ENCODE results near the gene CMTR2. TPM values are rescaled to one million over a fixed set of nuclear protein-coding genes. Genes with fewer than 3 reads are reported as not detected.
"Not testable (repeated sequence)": the region's sequence is repeated elsewhere in the genome, so short reads cannot be mapped to it uniquely, and the experiment has no call there.

CMTR2 gene
- total RNA-seq (10 to 100 TPM; 11.2 to 12.6 (median 12.3) TPM), polyA plus RNA-seq (4.0 TPM)
- long read RNA-seq, donor 1, full-length matches to known transcripts, result 14 of 21 reads
- long read RNA-seq, donor 1, partial matches to known transcripts, result 0 of 21 reads
- long read RNA-seq, donor 1, other reads (novel, unspliced or antisense), result 7 of 21 reads
- long read RNA-seq, donor 2, full-length matches to known transcripts, result 10 of 13 reads
- long read RNA-seq, donor 2, partial matches to known transcripts, result 0 of 13 reads
- long read RNA-seq, donor 2, other reads (novel, unspliced or antisense), result 3 of 13 reads
- long read RNA-seq, donor 3, full-length matches to known transcripts, result 26 of 34 reads
- long read RNA-seq, donor 3, partial matches to known transcripts, result 3 of 34 reads
- long read RNA-seq, donor 3, other reads (novel, unspliced or antisense), result 5 of 34 reads
- long read RNA-seq, donor 4, full-length matches to known transcripts, result 5 of 7 reads
- long read RNA-seq, donor 4, partial matches to known transcripts, result 0 of 7 reads
- long read RNA-seq, donor 4, other reads (novel, unspliced or antisense), result 2 of 7 reads

- ATAC-seq, result peak; percentile 99 to 100
- under 1% methylated on average over 60 of the region's 60 CpGs for WGBS
Observed at GRCh38 chr16:71288890-71289731, at the start of gene CMTR2. TSS of gene CMTR2 (minus strand) at chr16:71289402. CDS start at chr16:71285920, 3,482 bp downstream.

GRCh38 chr16:71338632-71339031 lies 49.4 kb upstream of the CMTR2 start:
- no peaks in the 10 kb centered on the region for H3K9me3 ChIP-seq (ENCODE audit: control insufficient read depth, low read length)
- no peaks in the 10 kb centered on the region for H3K4me1 ChIP-seq (ENCODE audit: control insufficient read depth, insufficient read depth, low read length)
- WGBS, result 95% methylated on average over 1 of the region's 1 CpG
- DNase-seq (no peak), ATAC-seq (no peak)
- H3K27me3 ChIP-seq (ENCODE audit: control insufficient read depth, insufficient read depth), result no peaks in the 10 kb centered on the region
- intact Hi-C loops (cut with DNase I), result no loop called here
- no peak overlapping the region for H3K4me3 ChIP-seq (ENCODE audit: low read length)
- no peak overlapping the region for H3K27ac ChIP-seq (ENCODE audit: low read length)

More at GRCh38 chr16:71288890-71289731, at the start of gene CMTR2:
- peak; percentile 97 to 98 (median 98) for DNase-seq
- intact Hi-C loops (cut with DNase I), result no loop called here
- H3K4me1 ChIP-seq (ENCODE audit: control insufficient read depth, insufficient read depth, low read length), result no peaks in the 10 kb centered on the region
- no peaks in the 10 kb centered on the region for H3K27me3 ChIP-seq (ENCODE audit: control insufficient read depth, insufficient read depth)
- no peaks in the 10 kb centered on the region for H3K9me3 ChIP-seq (ENCODE audit: control insufficient read depth, low read length)
- H3K27ac ChIP-seq (ENCODE audit: low read length), result peak within 1 kb of the TSS; percentile 55
- H3K4me3 ChIP-seq (ENCODE audit: low read length), result peak within 1 kb of the TSS; percentile 70

GRCh38 chr16:71338193-71338592 lies 49.0 kb upstream of the CMTR2 start:
- intact Hi-C loops (cut with DNase I), result no loop called here
- 67% methylated on average over 2 of the region's 2 CpGs for WGBS
- Histone ChIP-seq H3K4me3 (ENCODE audit: low read length) (no peak overlapping the region), H3K27ac (ENCODE audit: low read length) (no peak overlapping the region), H3K27me3 (ENCODE audit: control insufficient read depth, insufficient read depth) (no peaks in the 10 kb centered on the region), H3K4me1 (ENCODE audit: control insufficient read depth, insufficient read depth, low read length) (no peaks in the 10 kb centered on the region), H3K9me3 (ENCODE audit: control insufficient read depth, low read length) (no peaks in the 10 kb centered on the region)
- no peak for ATAC-seq
- DNase-seq, result no peak

DNA sequence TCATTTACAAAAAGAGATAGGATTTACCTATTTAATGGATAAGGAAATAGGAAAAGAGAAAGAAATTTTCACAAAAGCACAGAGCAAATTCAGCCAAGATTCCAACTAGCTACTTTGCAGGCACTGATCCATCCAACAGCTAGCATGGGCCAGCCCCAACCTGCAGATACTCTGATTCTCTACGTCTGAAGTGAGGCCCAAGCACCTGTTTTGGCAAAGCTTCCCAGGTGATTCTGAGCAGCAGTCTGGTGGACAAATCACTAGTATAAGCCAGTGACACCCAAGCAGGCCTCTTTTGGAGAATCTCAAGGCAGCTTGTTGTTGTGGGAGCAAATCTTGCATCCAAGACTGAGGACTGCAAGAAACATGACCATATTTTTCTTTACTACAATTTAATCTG lies 48.4 kb upstream of the CMTR2 start:
- DNase-seq (no peak), ATAC-seq (no peak)
- Histone ChIP-seq H3K4me3 (ENCODE audit: low read length) (no peak overlapping the region), H3K4me1 (ENCODE audit: control insufficient read depth, insufficient read depth, low read length) (no peaks in the 10 kb centered on the region), H3K27me3 (ENCODE audit: control insufficient read depth, insufficient read depth) (no peaks in the 10 kb centered on the region), H3K9me3 (ENCODE audit: control insufficient read depth, low read length) (no peaks in the 10 kb centered on the region), H3K27ac (ENCODE audit: low read length) (no peak overlapping the region)
- intact Hi-C loops (cut with DNase I), result no loop called here
- 60% methylated on average over 1 of the region's 1 CpG for WGBS

GRCh38 chr16:71328151-71328550 lies 38.9 kb upstream of the CMTR2 start:
- H3K27ac ChIP-seq (ENCODE audit: low read length), result no peak overlapping the region
- ATAC-seq (no peak), DNase-seq (no peak)
- intact Hi-C loops (cut with DNase I), result no loop called here
- 85% methylated on average over 3 of the region's 3 CpGs for WGBS
- no peaks in the 10 kb centered on the region for H3K4me1 ChIP-seq (ENCODE audit: control insufficient read depth, insufficient read depth, low read length)
- no peak overlapping the region for H3K4me3 ChIP-seq (ENCODE audit: low read length)
- no peaks in the 10 kb centered on the region for H3K27me3 ChIP-seq (ENCODE audit: control insufficient read depth, insufficient read depth)
- no peaks in the 10 kb centered on the region for H3K9me3 ChIP-seq (ENCODE audit: control insufficient read depth, low read length)

DNA sequence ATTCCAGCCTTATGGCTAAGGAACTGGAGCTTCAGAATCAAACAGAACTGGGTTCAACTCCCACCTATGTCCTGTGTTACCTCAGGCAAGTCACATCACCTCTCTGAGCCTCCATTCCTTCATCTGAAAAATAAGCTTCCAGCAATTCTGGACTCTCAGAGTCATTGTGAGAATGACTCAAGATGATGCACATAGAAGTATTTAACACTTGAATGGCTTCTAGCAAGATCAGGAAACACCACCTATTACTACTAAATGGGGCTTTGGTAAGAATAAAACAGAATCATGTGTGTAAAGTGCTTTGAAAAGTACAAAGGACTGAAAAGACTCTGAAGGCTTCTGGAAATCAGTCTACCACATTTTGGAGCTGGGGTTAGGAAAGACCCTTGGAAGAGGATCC lies 38.5 kb upstream of the CMTR2 start:
- DNase-seq, result no peak
- no peaks in the 10 kb centered on the region for H3K4me1 ChIP-seq (ENCODE audit: control insufficient read depth, insufficient read depth, low read length)
- intact Hi-C loops (cut with DNase I), result no loop called here
- H3K27ac ChIP-seq (ENCODE audit: low read length), result no peak overlapping the region
- H3K27me3 ChIP-seq (ENCODE audit: control insufficient read depth, insufficient read depth), result no peaks in the 10 kb centered on the region
- no peaks in the 10 kb centered on the region for H3K9me3 ChIP-seq (ENCODE audit: control insufficient read depth, low read length)
- no peak overlapping the region for H3K4me3 ChIP-seq (ENCODE audit: low read length)
- no peak for ATAC-seq

DNA sequence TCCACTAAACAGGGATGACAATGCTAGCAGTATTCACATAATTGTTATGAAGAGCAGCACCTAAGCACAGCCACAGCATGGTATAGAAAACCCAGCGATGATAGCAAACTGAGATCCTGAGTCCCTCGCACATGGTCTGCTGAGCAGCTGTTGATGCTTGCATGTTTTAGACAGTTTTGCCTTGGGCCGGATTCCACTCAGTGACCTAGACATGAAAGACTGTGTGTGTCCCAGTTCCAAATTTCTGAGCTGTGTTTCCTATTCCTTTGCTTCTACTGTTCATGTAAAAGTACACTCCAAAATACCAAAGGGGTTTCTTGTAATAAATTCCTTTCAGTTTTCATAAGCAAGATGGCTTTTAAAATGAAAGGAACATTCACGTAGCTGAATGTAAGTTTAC lies 30.8 kb upstream of the CMTR2 start:
- DNase-seq (no peak), ATAC-seq (no peak)
- Histone ChIP-seq H3K4me1 (ENCODE audit: control insufficient read depth, insufficient read depth, low read length) (no peaks in the 10 kb centered on the region), H3K4me3 (ENCODE audit: low read length) (no peak overlapping the region), H3K9me3 (ENCODE audit: control insufficient read depth, low read length) (no peaks in the 10 kb centered on the region), H3K27ac (ENCODE audit: low read length) (no peak overlapping the region), H3K27me3 (ENCODE audit: control insufficient read depth, insufficient read depth) (no peaks in the 10 kb centered on the region)
- intact Hi-C loops (cut with DNase I), result no loop called here
- 86% methylated on average over 4 of the region's 4 CpGs for WGBS

DNA sequence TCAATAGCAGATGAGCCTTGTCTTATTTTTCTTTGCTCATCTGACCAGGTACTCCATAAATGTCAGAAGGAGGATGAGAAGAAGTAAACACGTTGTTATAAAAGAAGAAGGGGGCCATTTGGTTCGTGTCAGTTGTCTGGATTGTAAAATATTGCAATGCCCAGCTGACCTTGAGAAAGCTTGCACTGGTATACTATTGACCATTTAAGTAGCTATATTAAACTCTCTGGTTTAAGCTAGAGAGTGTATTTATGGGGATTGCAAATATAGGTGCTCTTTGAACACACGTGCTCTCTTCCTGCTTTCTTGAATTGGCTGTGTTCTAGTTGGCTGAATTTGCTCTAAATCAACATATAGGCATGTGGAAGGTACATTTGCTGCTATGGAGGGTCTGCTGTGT lies 26.1 kb upstream of the CMTR2 start:
- ATAC-seq, result no peak
- intact Hi-C loops (cut with DNase I), result no loop called here
- H3K4me1 ChIP-seq (ENCODE audit: control insufficient read depth, insufficient read depth, low read length), result no peaks in the 10 kb centered on the region
- H3K9me3 ChIP-seq (ENCODE audit: control insufficient read depth, low read length), result no peaks in the 10 kb centered on the region
- 26% methylated on average over 3 of the region's 3 CpGs for WGBS
- no peak for DNase-seq
- no peak overlapping the region for H3K27ac ChIP-seq (ENCODE audit: low read length)
- H3K27me3 ChIP-seq (ENCODE audit: control insufficient read depth, insufficient read depth), result no peaks in the 10 kb centered on the region
- no peak overlapping the region for H3K4me3 ChIP-seq (ENCODE audit: low read length)

GRCh38 chr16:71313591-71313990 lies 24.4 kb upstream of the CMTR2 start:
- H3K4me3 ChIP-seq (ENCODE audit: low read length); H3K27me3 ChIP-seq (ENCODE audit: control insufficient read depth, insufficient read depth); H3K27ac ChIP-seq (ENCODE audit: low read length); H3K4me1 ChIP-seq (ENCODE audit: control insufficient read depth, insufficient read depth, low read length); H3K9me3 ChIP-seq (ENCODE audit: control insufficient read depth, low read length); ATAC-seq; DNase-seq; intact Hi-C loops (cut with DNase I): not testable (repeated sequence)
- 43% methylated on average over 3 of the region's 3 CpGs for WGBS

GRCh38 chr16:71311553-71312158 lies 22.5 kb upstream of the CMTR2 start:
- H3K27me3 ChIP-seq (ENCODE audit: control insufficient read depth, insufficient read depth), result no peaks in the 10 kb centered on the region
- DNase-seq (no peak), ATAC-seq (peak in 1 of 2 donors; percentile 11)
- H3K4me1 ChIP-seq (ENCODE audit: control insufficient read depth, insufficient read depth, low read length), result no peaks in the 10 kb centered on the region
- no peaks in the 10 kb centered on the region for H3K9me3 ChIP-seq (ENCODE audit: control insufficient read depth, low read length)
- intact Hi-C loops (cut with DNase I), result no loop called here
- no peak overlapping the region for H3K4me3 ChIP-seq (ENCODE audit: low read length)
- H3K27ac ChIP-seq (ENCODE audit: low read length), result no peak overlapping the region
- WGBS, result 16% methylated on average over 7 of the region's 7 CpGs

DNA sequence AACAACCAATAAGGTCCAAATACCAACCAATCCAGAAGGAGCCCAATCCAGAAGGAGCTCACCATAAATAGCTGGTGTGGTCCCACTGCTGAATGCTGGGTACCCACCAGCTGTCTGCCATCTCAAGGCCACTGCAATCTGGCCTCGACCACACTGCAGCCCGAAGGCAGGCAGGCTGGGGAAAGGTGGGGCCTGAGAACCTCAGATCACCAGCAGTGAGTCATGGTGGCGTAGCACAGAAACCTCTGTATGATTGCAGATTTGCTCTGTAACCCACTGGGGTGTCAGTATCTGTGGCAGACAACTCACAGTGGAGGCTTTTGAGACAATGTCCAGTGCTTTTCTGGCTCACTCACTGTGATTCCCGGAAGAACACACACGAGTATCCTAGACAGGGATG lies 14.7 kb upstream of the CMTR2 start:
- WGBS, result 84% methylated on average over 5 of the region's 5 CpGs
- intact Hi-C loops (cut with DNase I), result no loop called here
- H3K4me1 ChIP-seq (ENCODE audit: control insufficient read depth, insufficient read depth, low read length), result no peaks in the 10 kb centered on the region
- no peak for ATAC-seq
- H3K9me3 ChIP-seq (ENCODE audit: control insufficient read depth, low read length), result no peaks in the 10 kb centered on the region
- H3K4me3 ChIP-seq (ENCODE audit: low read length), result no peak overlapping the region
- no peak overlapping the region for H3K27ac ChIP-seq (ENCODE audit: low read length)
- no peak for DNase-seq
- H3K27me3 ChIP-seq (ENCODE audit: control insufficient read depth, insufficient read depth), result no peaks in the 10 kb centered on the region

Data from right cardiac atrium (tissue), 5 donors.